ENCODE measurements around the gene FLT3LG. TPM values are rescaled to one million over a fixed set of nuclear protein-coding genes. Genes with fewer than 3 reads are reported as not detected.

Gene FLT3LG
- total and polyA plus RNA-seq, 9 of the 15 experiments (the other 6 are each of a cell fraction or from before 2014, with no cell fraction given): 0.31 to 6.4 (median 1.1) TPM

- no peak for TF ChIP-seq ZBTB12 (CRISPR knock-in tag; IDR thresholded peaks at IDR 0.05)
- no peak for TF ChIP-seq PBX2 (CRISPR knock-in tag; IDR thresholded peaks at IDR 0.05; ENCODE audit: low read depth)
- TF ChIP-seq PBX2 (tag; conservative IDR thresholded peaks at IDR 0.05; ENCODE audit: low read depth): no peak
- no peak for TF ChIP-seq SNRNP70 (optimal IDR thresholded peaks at IDR 0.05; ENCODE audit: low read depth, low read length)
- TF ChIP-seq ZBTB43 (CRISPR knock-in tag; IDR thresholded peaks at IDR 0.05): no peak
- peak in 1 of 2 experiments; percentile 48; a peak in 1 of 4 replicates for TF ChIP-seq SRF (CRISPR knock-in tag; IDR thresholded peaks at IDR 0.05)
- TF ChIP-seq TFAP4 (CRISPR knock-in tag; IDR thresholded peaks at IDR 0.05; ENCODE audit: borderline replicate concordance): peak; percentile 63; the same call in 1 of the 2 replicates
- TF ChIP-seq SMC3 (conservative IDR thresholded peaks at IDR 0.05; ENCODE audit: insufficient read depth, low read depth, low read length): no peak
- TF ChIP-seq SREBF2 (CRISPR knock-in tag; IDR thresholded peaks at IDR 0.05): no peak
- TF ChIP-seq RHOXF2B (CRISPR knock-in tag; conservative IDR thresholded peaks at IDR 0.05): no peak
- no peak for TF ChIP-seq ILK (tag; IDR thresholded peaks at IDR 0.05; ENCODE audit: borderline replicate concordance, low read depth)
- peak; percentile 57; the same call in 1 of the 2 replicates for TF ChIP-seq THAP12 (CRISPR knock-in tag; IDR thresholded peaks at IDR 0.05)
- no peak for TF ChIP-seq ZNF146 (CRISPR knock-in tag; IDR thresholded peaks at IDR 0.05; ENCODE audit: unreplicated experiment)
- TF ChIP-seq CREB3L1 (IDR thresholded peaks at IDR 0.05; ENCODE audit: borderline replicate concordance, low read depth): peak; percentile 44; the same call in 1 of the 2 replicates
- TF ChIP-seq MTA2 (IDR thresholded peaks at IDR 0.05; ENCODE audit: low read depth): no peak
- TF ChIP-seq RFX7 (CRISPR knock-in tag; IDR thresholded peaks at IDR 0.05): no peak
Measured at GRCh38 chr19:49453013-49453756, 20.8 kb upstream of the FLT3LG start, which contains the start of gene ALDH16A1 (continued).
